H1 (cell line): ENCODE measurements around the gene C5AR1. TPM values are rescaled to one million over a fixed set of nuclear protein-coding genes. Genes with fewer than 3 reads are reported as not detected.

Experiments
- CTCF ChIA-PET: fragments of 300-600 bp; sonication (Branson Sonifier 250); formaldehyde crosslinking; loops from one replicate; lab custom pipeline; 2021; ENCODE audit not compliant: partially characterized antibody; lab: Charles Lee
- POLR2A ChIA-PET: fragments of 300-600 bp; sonication (Branson Sonifier 250); formaldehyde crosslinking; loops from one replicate; lab custom pipeline; 2021; ENCODE audit warnings: inconsistent platforms; ENCODE audit not compliant: partially characterized antibody; lab: Charles Lee
- DNase-seq, 2 experiments: peaks; one replicate each; pipeline versions ENCODE4 v3.0.0 to v3.0.0-alpha.2; 2010 to 2022; ENCODE audit warnings: low spot score in 2 of 2, low read depth in 1 of 2, mixed read lengths in 1 of 2
- FAIRE-seq: peaks from 2 replicates; lab custom pipeline; 2011; peaks lifted over from hg19 to GRCh38; lab: Jason Lieb, UNC
- H2AFZ ChIP-seq: 2 replicates; pipeline ENCODE4 v1.8.1; 2012; ENCODE audit warnings: low read length, inconsistent platforms
- H2AK5ac ChIP-seq: 2 replicates; pipeline ENCODE4 v1.6.1; 2013; ENCODE audit warnings: low read depth, low read length
- H2BK120ac ChIP-seq: replicated peaks from 2 replicates; pipeline ENCODE3; 2013; ENCODE audit warnings: low read depth, low read length, inconsistent platforms
- H2BK12ac ChIP-seq: 2 replicates; pipeline ENCODE4 v1.6.1; 2013; ENCODE audit warnings: low read depth, low read length
- H2BK15ac ChIP-seq: 2 replicates; pipeline ENCODE4 v1.6.1; 2013; ENCODE audit warnings: low read length
- H2BK20ac ChIP-seq: 2 replicates; pipeline ENCODE4 v1.6.1; 2013; ENCODE audit warnings: low read length
- H2BK5ac ChIP-seq: 2 replicates; pipeline ENCODE4 v1.6.1; 2013; ENCODE audit warnings: low read depth, low read length
- H3K14ac ChIP-seq: 2 replicates; pipeline ENCODE4 v1.6.1; 2013; ENCODE audit warnings: inconsistent platforms; ENCODE audit not compliant: insufficient read length
- H3K18ac ChIP-seq: 2 replicates; pipeline ENCODE4 v1.6.1; 2013; ENCODE audit warnings: low read length; ENCODE audit errors: extremely low read depth
- H3K23ac ChIP-seq: 2 replicates; pipeline ENCODE4 v1.6.1; 2013; ENCODE audit warnings: inconsistent platforms; ENCODE audit not compliant: insufficient read length
- H3K23me2 ChIP-seq: 2 replicates; pipeline ENCODE4 v1.6.1; 2013; ENCODE audit warnings: low read depth, low read length
- H3K27ac ChIP-seq: 2 replicates; pipeline ENCODE4 v1.6.1; 2011; ENCODE audit warnings: low read depth, low read length, inconsistent platforms
- H3K27me3 ChIP-seq, 4 experiments: replicated peaks in 1 of 4; 1 replicate in 1 of 4; 2 replicates in 3 of 4; pipeline versions ENCODE4 v1.6.1 to v1.8.1; 2011 to 2013; ENCODE audit warnings: low read length in 3 of 4, mild to moderate bottlenecking in 3 of 4, inconsistent platforms in 2 of 4, mixed read lengths in 2 of 4, moderate library complexity in 1 of 4; ENCODE audit not compliant: control insufficient read depth in 3 of 4, insufficient read depth in 3 of 4; ENCODE audit errors: extremely low read depth in 1 of 4
- H3K36me3 ChIP-seq, 4 experiments: 2 replicates each; pipeline versions ENCODE4 v1.6.1 to v1.8.1; 2011 to 2013; ENCODE audit warnings: mild to moderate bottlenecking in 4 of 4, low read length in 3 of 4, moderate library complexity in 2 of 4, control low read depth in 1 of 4, inconsistent platforms in 1 of 4; ENCODE audit not compliant: insufficient read depth in 4 of 4, control insufficient read depth in 2 of 4
- H3K4ac ChIP-seq: replicated peaks from 2 replicates; pipeline ENCODE3; 2013; ENCODE audit warnings: low read length, low read depth, mixed read lengths, inconsistent platforms; ENCODE audit not compliant: insufficient read length
- H3K4me1 ChIP-seq, 4 experiments: replicated peaks in 1 of 4; 1 replicate in 1 of 4; 2 replicates in 3 of 4; pipeline versions ENCODE4 v1.6.1 to v1.8.1; 2011 to 2013; ENCODE audit warnings: low read length in 3 of 4, inconsistent platforms in 2 of 4, mixed read lengths in 1 of 4; ENCODE audit not compliant: insufficient read depth in 4 of 4, control insufficient read depth in 3 of 4
- H3K4me2 ChIP-seq, 2 experiments: 2 replicates each; pipeline versions ENCODE4 v1.6.1 to v1.8.1; 2011 to 2013; ENCODE audit warnings: low read depth in 2 of 2, low read length in 2 of 2, control low read depth in 1 of 2, inconsistent platforms in 1 of 2, mild to moderate bottlenecking in 1 of 2; ENCODE audit not compliant: insufficient read depth in 1 of 2
- H3K4me3 ChIP-seq, 4 experiments: fragments of 200-600, 300-600 bp in 1 of 4; sonication (generic), shearing (Covaris generic), sonication (Bioruptor Twin) in 1 of 4; 2 replicates each; pipeline versions ENCODE4 v1.5.1 to v1.8.1; 2011 to 2016; ENCODE audit warnings: low read length in 4 of 4, low read depth in 3 of 4, control low read depth in 2 of 4, inconsistent platforms in 2 of 4, mild to moderate bottlenecking in 2 of 4, mixed read lengths in 1 of 4, moderate library complexity in 1 of 4; ENCODE audit not compliant: insufficient read depth in 2 of 4; ENCODE audit errors: extremely low read depth in 1 of 4
- H3K56ac ChIP-seq: replicated peaks from 2 replicates; pipeline ENCODE3; 2013; ENCODE audit warnings: low read depth, mild to moderate bottlenecking, mixed read lengths, low read length, inconsistent platforms; ENCODE audit not compliant: insufficient read length
- H3K79me1 ChIP-seq: 2 replicates; pipeline ENCODE4 v1.6.1; 2013; ENCODE audit warnings: low read depth, low read length, control low read depth
- H3K79me2 ChIP-seq, 2 experiments: 2 replicates each; pipeline versions ENCODE4 v1.6.1 to v1.8.1; 2012 to 2013; ENCODE audit warnings: low read length in 2 of 2, mild to moderate bottlenecking in 2 of 2, inconsistent platforms in 1 of 2; ENCODE audit not compliant: insufficient read depth in 2 of 2, control insufficient read depth in 1 of 2
- H3K9ac ChIP-seq, 4 experiments: replicated peaks in 1 of 4; 1 replicate in 1 of 4; 2 replicates in 3 of 4; pipeline versions ENCODE4 v1.6.1 to v1.8.1; 2011 to 2013; ENCODE audit warnings: low read depth in 3 of 4, low read length in 3 of 4, control low read depth in 2 of 4, mild to moderate bottlenecking in 2 of 4, moderate library complexity in 2 of 4, inconsistent platforms in 1 of 4; ENCODE audit errors: extremely low read depth in 1 of 4
- H3K9me3 ChIP-seq, 2 experiments: 2 replicates each; pipeline versions ENCODE4 v1.6.1 to v1.8.1; 2012 to 2013; ENCODE audit warnings: mild to moderate bottlenecking in 2 of 2, moderate library complexity in 2 of 2, control low read depth in 1 of 2, inconsistent platforms in 1 of 2, low read depth in 1 of 2, low read length in 1 of 2, mixed read lengths in 1 of 2; ENCODE audit not compliant: insufficient read depth in 2 of 2
- H4K20me1 ChIP-seq, 2 experiments: replicated peaks in 1 of 2; 2 replicates each; pipeline versions ENCODE3 to v1.8.1; 2011 to 2013; ENCODE audit warnings: inconsistent platforms in 2 of 2, low read length in 2 of 2, mild to moderate bottlenecking in 1 of 2; ENCODE audit not compliant: insufficient read depth in 2 of 2, control insufficient read depth in 1 of 2
- H4K5ac ChIP-seq: 2 replicates; pipeline ENCODE4 v1.6.1; 2013; ENCODE audit warnings: low read length, low read depth, mixed read lengths, inconsistent platforms; ENCODE audit not compliant: insufficient read length
- H4K8ac ChIP-seq: 2 replicates; pipeline ENCODE4 v1.8.0; 2013; ENCODE audit warnings: mild to moderate bottlenecking, moderate library complexity, low read length, inconsistent platforms; ENCODE audit not compliant: insufficient read depth; ENCODE audit errors: extremely low read depth
- H4K91ac ChIP-seq: replicated peaks from 2 replicates; pipeline ENCODE3; 2013; ENCODE audit warnings: low read length, mixed read lengths, inconsistent platforms; ENCODE audit not compliant: insufficient read length
- CBX5 ChIP-seq: fragments of 300-800, 300-1000 bp; sonication (generic); IDR thresholded peaks from 2 replicates; pipeline ENCODE4 v1.7.1; 2016; ENCODE audit warnings: antibody characterized with exemption, low read length, low read depth
- CTBP2 ChIP-seq: IDR thresholded peaks from 2 replicates; pipeline ENCODE4 v1.7.0; 2011; ENCODE audit warnings: borderline replicate concordance, mild to moderate bottlenecking, moderate library complexity, mixed read lengths, low read length; ENCODE audit not compliant: insufficient read depth, insufficient read length
- JUND ChIP-seq: IDR thresholded peaks from 2 replicates; pipeline ENCODE4 v1.6.1; 2011; ENCODE audit warnings: mild to moderate bottlenecking, improper control_type of control experiment, low read length
- KDM4A ChIP-seq: IDR thresholded peaks from one replicate; pipeline ENCODE4 v1.7.1; 2012; ENCODE audit warnings: low read depth, mild to moderate bottlenecking, moderate library complexity, low read length, inconsistent platforms; ENCODE audit not compliant: severe bottlenecking
- NRF1 ChIP-seq: IDR thresholded peaks from 2 replicates; pipeline ENCODE4 v1.6.1; 2011; ENCODE audit warnings: mild to moderate bottlenecking, low read depth, low read length, improper control_type of control experiment
- POU5F1 ChIP-seq: IDR thresholded peaks from 2 replicates; pipeline ENCODE4 v1.6.1; 2011; ENCODE audit warnings: low read depth, mild to moderate bottlenecking, low read length, moderate library complexity
- RAD21 ChIP-seq, 2 experiments: IDR thresholded peaks in 1 of 2; conservative IDR thresholded peaks in 1 of 2; 2 replicates each; pipeline ENCODE4 v1.6.1; 2011; ENCODE audit warnings: low read depth in 2 of 2, low read length in 2 of 2, improper control_type of control experiment in 1 of 2, inconsistent platforms in 1 of 2, mild to moderate bottlenecking in 1 of 2, moderate library complexity in 1 of 2
- RNF2 ChIP-seq: fragments of 200-900, 300-1000 bp; sonication (generic); IDR thresholded peaks from 2 replicates; pipeline ENCODE4 v1.7.1; 2016; ENCODE audit warnings: borderline replicate concordance, low read depth, mild to moderate bottlenecking, antibody characterized with exemption, low read length; ENCODE audit not compliant: poor library complexity, severe bottlenecking; ENCODE audit errors: missing control alignments
- RXRA ChIP-seq: IDR thresholded peaks from 2 replicates; pipeline ENCODE4 v1.6.1; 2011; ENCODE audit warnings: low read depth, mild to moderate bottlenecking, low read length, moderate library complexity; ENCODE audit not compliant: insufficient read depth
- SIN3A ChIP-seq, 2 experiments: IDR thresholded peaks in 1 of 2; conservative IDR thresholded peaks in 1 of 2; 2 replicates each; pipeline ENCODE4 v1.6.1; 2011 to 2012; ENCODE audit warnings: low read length in 2 of 2, improper control_type of control experiment in 1 of 2, low read depth in 1 of 2, mild to moderate bottlenecking in 1 of 2
- SP1 ChIP-seq: IDR thresholded peaks from 2 replicates; pipeline ENCODE4 v1.6.1; 2011; ENCODE audit warnings: low read depth, low read length
- SP4 ChIP-seq: IDR thresholded peaks from 2 replicates; pipeline ENCODE4 v1.6.1; 2012; ENCODE audit warnings: low read length, inconsistent platforms
- SUZ12 ChIP-seq: fragments of 200-600 bp; sonication (generic); IDR thresholded peaks from 2 replicates; pipeline ENCODE4 v1.6.1; 2012; ENCODE audit warnings: mild to moderate bottlenecking, inconsistent platforms, low read length, moderate library complexity, mixed read lengths
- WGBS, 2 experiments: shearing (Covaris generic) in 1 of 2; methylation state at CpG; one replicate each; pipeline versions ENCODE4 v1.1.6 to v1.1.7; 2013 to 2015; ENCODE audit warnings: low lambda C conversion rate in 2 of 2, mixed read lengths in 2 of 2, inconsistent platforms in 1 of 2, low coverage in 1 of 2, missing lambda C conversion rate in 1 of 2; ENCODE audit not compliant: insufficient replicate concordance in 2 of 2, insufficient coverage in 1 of 2, insufficient read length in 1 of 2; ENCODE audit errors: extremely low coverage in 1 of 2, missing lambda C conversion rate in 1 of 2; 5-methylcytosine and 5-hydroxymethylcytosine counted together
- polyA plus RNA-seq, 7 experiments: library from polyadenylated mRNA; depleted of rRNA in 3 of 7; stranded (reverse) in 5 of 7; unstranded in 2 of 7; fragments of >200 nt in 5 of 7; fragments of 200-250 nt in 2 of 7; gene quantifications; 1 replicate in 5 of 7; 2 replicates in 1 of 7; 4 replicates in 1 of 7; pipeline versions ENCODE4 v1.2.1 to v1.2.3, GENCODE V29; 2011 to 2013; ENCODE audit warnings: missing spikeins in 2 of 7, mixed read lengths in 2 of 7
- total RNA-seq: library from RNA; stranded (reverse); fragmentation: NEBNext Ultra II Directional; extraction: Animal tissue kit (Norgen Biotek cat#: 25700); gene quantifications from 2 replicates; pipeline ENCODE4 v1.2.1, GENCODE V29; 2021

The C5AR1 gene
- total and polyA plus RNA-seq, 2 of the 8 experiments (the other 6 are each of a cell fraction or from before 2014, with no cell fraction given), result 0.20 TPM; not detected in 1

GRCh38 chr19:47312366-47313006 is 2.8 kb downstream of the C5AR1 start:
- H2BK5ac ChIP-seq, result no peak overlapping the region
- H3K27ac ChIP-seq, result no peak overlapping the region
- H2AFZ ChIP-seq, result no peak overlapping the region
- no peak for DNase-seq
- H2AK5ac ChIP-seq, result no peak overlapping the region
- H3K27me3 ChIP-seq, result no peaks in the 10 kb centered on the region
- no peak overlapping the region for H3K18ac ChIP-seq
- no peak for FAIRE-seq
- H3K56ac ChIP-seq, result no peak overlapping the region
- H3K36me3 ChIP-seq, result no peaks in the 10 kb centered on the region
- H3K9ac ChIP-seq, result no peak overlapping the region
- H2BK12ac ChIP-seq, result no peak overlapping the region
- no peak overlapping the region for H2BK120ac ChIP-seq
- H3K14ac ChIP-seq, result no peak overlapping the region
- no peak overlapping the region for H3K4me2 ChIP-seq
- H3K23me2 ChIP-seq, result no peaks in the 10 kb centered on the region; the same call in 1 of the 2 replicates
- ChIA-PET CTCF (interaction anchor here (1.5 kb wide), 1 partner anchor 13 kb away, joined by 5 read pairs; no protein-coding TSS in a partner anchor), POLR2A (no interaction called here)
- no peak overlapping the region for H2BK20ac ChIP-seq
- H3K4me1 ChIP-seq, result no peaks in the 10 kb centered on the region
- WGBS, 2 experiments, result 87% methylated on average over 5 of the region's 5 CpGs; no CpG with 5 or more reads in 1 of the 2 experiments
- no peak overlapping the region for H2BK15ac ChIP-seq
- no peak overlapping the region for H3K4ac ChIP-seq
- no peaks in the 10 kb centered on the region for H3K79me1 ChIP-seq
- no peak overlapping the region for H4K8ac ChIP-seq
- no peak overlapping the region for H4K5ac ChIP-seq
- no peaks in the 10 kb centered on the region for H4K20me1 ChIP-seq
- no peaks in the 10 kb centered on the region for H3K9me3 ChIP-seq
- H4K91ac ChIP-seq, result no peak overlapping the region
- no peak overlapping the region for H3K23ac ChIP-seq
- no peak overlapping the region for H3K4me3 ChIP-seq
- no peaks in the 10 kb centered on the region for H3K79me2 ChIP-seq
- no peak for TF ChIP-seq SP4
- no peak for TF ChIP-seq RXRA
- TF ChIP-seq SUZ12, result no peak
- TF ChIP-seq RNF2, result no peak
- TF ChIP-seq NRF1, result no peak
- TF ChIP-seq JUND, result no peak
- TF ChIP-seq RAD21 (IDR thresholded peaks at IDR 0.05 in 1 of 2, conservative IDR thresholded peaks at IDR 0.05 in 1 of 2; ENCODE audit: low read depth in 2 of 2, low read length in 2 of 2), result no peak
- TF ChIP-seq KDM4A, result no peak
- no peak for TF ChIP-seq POU5F1
- no peak for TF ChIP-seq SIN3A (conservative IDR thresholded peaks at IDR 0.05 in 1 of 2, IDR thresholded peaks at IDR 0.05 in 1 of 2; ENCODE audit: low read depth in 1 of 2, low read length in 2 of 2)
- TF ChIP-seq CBX5, result no peak
- TF ChIP-seq CTBP2, result no peak
- TF ChIP-seq SP1, result no peak
